Measurements from ENCODE around the gene SNX20.

Gene SNX20

DNA sequence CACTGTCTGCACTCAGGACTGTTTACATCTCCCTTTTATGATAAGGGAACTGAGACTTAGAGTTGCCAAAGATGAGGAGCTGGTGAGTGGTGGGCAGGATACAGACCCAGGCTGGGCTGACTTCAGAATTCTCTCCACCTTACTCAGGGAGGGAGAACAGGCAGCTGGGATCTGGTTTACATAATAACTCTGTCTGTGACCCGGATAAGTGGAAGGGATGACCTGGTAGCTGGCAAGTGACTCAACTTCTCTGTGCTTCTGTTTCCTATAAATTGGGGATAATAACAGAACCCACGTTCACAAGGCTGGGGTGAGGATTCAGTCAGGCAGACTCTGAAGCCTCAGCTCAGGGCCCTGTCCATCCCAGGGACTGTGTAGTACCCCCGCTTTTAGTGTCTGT lies 2.6 kb downstream of the SNX20 start:
- no peak for DNase-seq

DNA sequence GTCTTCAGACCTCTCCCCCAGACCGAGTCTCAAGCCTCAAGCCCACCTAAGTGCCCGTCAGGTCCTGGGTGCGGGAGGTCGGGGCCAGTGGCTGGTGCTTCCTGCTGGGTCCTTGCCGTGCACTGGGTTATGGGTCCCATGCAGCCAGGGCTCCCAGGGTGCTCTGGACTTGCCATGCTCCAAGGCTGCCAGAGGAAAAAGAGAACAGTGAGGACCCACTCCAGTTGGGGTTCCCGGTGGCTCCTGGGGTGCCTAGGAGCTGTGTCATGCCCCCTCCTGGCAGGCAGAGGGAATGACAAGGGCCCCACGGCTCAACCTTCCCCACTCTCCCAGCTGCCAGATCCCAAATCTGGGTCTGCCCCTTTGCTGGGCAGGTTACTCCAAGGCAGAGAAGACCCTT lies 3.8 kb downstream of the SNX20 start:
- no peak for DNase-seq

DNA sequence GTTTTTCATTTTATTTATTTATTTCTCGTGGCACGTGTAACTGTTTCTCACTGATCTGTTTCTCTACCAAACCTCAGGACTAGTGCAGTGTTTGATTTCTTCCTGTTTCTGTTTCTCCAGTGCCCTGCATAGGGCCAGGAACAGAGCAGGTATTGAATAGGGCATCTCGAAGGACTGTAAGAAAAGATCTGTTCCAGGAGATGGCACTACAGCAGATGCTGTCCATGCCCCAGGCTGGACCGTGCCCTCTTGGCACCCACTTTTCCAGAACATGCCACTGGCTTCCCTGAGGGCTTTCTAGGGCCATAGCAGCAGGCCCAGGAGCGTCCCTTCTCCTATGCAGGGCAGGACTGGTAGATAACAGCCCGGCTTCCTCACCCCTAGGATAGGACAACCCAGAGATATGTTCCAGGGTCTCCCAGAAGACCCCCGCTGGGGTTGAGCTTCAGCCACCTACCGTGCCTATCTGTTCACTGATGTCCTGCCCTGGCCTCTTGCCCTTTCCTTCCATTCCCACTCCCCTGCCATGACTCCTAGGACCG lies 4.4 kb downstream of the SNX20 start:
- DNase-seq = no peak

DNA sequence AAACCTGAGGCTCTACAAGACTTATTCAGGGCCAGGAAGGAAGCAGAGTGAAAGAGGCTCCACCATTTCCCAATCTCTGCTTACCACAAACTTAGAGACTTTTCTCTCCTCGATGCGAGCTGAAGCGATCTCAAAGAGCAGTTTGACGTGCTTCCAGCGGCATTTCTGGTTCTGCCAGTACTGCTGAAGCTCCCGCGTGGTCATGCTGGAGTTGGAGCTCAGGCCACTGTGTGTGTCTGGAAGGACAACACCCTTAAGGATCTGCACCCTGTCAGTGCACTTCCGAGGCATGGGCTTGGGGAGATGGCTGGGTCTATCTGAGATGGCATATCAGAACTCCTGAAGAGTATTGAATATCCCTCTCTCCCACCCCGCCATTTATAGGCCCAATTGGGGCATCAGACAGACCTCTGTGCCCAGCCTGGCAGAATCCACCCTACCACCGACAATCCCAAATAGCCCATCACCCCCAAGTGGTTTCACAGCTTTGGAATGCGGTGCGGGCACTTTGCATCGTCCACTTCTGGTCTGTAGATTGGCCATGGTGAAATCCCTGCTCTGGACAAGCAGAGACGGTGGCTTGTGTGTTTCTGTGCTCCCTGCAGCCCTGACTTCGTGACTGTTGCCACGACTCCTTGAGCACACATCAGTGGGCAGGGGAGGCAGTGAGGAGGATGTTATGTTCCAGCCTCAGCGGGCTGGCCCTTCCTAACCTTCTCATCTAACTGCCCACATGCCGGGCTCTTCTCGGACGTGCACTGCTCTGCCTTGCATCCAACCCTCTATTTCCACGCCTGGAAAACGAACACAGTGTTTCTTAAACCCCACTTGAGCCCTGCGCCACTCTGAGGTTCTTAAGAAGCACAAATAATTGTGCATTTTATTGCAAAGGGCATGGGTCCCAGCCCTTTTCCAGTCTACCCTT lies 5.2 kb downstream of the SNX20 start:
- DNase-seq = no peak

DNA sequence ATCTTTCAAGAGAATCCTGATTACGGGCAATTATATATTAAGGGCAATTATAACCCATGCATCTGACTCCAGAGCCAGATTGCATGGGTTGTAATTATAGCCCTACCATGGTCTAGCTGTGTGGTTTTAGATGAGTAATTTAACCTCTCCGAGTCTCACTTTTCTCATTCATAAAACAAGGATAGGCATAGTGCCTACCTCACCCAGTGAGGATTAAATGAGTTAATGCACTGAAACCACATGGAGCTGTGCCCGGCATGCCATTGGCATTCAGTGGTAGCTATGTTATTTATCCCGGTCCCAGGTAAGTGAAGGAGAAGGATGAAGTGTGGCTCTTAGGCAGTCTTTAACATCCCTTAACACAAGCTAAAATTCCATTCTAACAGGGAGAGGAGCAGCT lies 6.3 kb downstream of the SNX20 start:
- no peak for DNase-seq

DNA sequence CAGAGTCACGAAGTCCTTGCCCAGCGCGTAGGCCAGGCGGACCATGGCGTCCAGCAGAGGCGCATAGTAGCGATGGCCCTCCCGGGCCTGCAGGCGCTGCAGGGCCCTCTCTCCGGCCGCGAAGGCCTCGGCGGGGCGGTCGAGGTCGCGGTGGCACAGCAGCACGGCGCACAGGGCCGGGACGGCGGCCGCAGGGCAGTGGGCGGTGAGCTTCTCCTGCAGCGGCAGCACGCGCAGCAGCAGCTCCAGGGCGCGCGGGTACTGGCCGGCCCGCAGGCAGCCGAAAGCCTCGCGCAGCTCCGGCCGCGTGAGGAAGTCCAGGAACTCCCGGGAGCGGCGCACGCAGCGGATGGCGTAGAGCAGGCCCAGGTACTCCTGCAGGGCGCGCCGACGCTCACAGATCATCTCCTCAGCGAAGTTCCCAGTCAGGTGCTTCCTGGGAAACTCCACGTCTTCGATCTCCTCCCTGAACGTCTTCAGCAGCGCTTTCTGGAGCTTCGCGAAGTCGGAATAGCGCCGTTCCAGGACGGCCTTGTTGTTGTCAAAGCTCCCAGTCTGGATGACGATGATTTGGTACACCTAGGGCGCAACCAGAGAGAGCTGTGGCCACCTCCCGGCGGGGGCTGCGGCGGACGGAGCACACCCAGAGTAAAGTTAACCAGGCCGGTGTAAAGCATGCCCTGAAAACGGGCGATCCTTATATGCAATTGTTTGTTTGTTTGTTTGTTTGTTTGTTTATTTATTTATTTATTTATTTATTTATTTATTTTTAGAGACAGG lies 7.4 kb downstream of the SNX20 start:
- no peak for DNase-seq

DNA sequence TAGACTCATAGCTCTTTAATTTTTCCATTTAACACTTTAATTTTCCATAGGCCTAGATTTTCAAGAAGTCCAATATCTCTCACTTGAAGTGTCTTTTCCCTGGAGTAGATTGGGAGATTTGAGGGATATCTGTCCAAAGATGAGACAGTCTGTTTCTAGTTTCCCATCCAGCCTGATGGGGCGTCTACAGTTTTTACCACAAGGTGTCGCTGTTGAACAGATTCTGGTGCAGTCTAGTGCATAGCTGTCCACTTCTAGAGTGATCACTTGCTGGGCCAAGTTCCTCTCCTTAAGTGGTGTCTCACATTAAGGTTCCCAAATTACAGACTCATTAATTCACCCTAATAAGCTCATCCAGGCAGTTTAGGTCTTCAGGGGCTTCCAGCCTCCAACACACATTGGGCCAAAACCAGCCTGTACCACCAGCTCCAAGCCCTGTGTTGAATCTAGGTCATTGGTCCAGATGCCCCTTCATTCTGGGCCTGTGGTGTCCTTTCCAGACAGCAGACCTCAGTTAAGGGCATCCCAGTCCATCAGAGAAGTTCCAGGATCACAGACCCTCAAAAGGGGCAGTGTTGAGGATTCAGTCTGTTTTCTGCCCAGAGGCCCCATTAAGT lies 9.4 kb downstream of the SNX20 start:
- peak; percentile 68 to 72 for DNase-seq

DNA sequence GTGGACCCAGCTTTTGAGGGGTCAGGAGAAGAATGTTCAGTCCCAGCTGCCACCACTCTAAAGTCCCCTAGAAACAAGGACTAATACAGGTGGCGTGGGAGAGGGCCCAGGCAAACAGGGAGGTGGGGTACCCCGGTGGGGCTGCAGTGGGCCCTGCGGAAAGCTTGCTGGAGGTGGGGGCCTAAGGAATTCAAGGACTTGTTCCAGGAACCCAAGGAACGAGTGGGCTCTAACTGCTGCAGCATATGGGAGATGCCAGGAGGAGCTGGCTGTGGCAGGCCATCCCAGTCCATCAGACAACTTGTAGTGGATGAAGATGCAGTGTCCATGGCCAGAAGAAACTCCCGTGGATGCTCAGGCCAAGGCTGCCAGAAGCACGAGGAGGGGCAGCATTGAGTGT lies 10.6 kb downstream of the SNX20 start:
- DNase-seq = no peak

DNA sequence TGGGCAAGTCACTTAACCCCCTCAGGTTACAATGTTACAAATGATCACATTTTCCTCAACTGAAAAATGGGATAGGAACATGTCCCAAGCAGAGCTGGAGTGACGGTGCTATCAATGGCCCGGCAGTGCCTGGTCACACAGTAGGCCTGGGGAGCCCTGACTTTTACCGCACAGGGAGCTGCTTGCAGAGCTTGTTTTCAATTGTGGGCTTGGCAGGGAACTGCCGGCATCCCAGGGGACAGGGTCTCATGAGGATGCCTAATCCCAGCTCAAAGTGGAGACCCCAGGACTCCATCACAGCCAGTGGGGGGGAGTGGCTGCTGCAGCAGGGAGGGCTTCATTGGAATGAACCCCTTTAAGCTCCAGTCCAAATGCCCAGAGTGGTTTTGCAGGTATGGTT lies 11.4 kb downstream of the SNX20 start:
- no peak for DNase-seq

DNA sequence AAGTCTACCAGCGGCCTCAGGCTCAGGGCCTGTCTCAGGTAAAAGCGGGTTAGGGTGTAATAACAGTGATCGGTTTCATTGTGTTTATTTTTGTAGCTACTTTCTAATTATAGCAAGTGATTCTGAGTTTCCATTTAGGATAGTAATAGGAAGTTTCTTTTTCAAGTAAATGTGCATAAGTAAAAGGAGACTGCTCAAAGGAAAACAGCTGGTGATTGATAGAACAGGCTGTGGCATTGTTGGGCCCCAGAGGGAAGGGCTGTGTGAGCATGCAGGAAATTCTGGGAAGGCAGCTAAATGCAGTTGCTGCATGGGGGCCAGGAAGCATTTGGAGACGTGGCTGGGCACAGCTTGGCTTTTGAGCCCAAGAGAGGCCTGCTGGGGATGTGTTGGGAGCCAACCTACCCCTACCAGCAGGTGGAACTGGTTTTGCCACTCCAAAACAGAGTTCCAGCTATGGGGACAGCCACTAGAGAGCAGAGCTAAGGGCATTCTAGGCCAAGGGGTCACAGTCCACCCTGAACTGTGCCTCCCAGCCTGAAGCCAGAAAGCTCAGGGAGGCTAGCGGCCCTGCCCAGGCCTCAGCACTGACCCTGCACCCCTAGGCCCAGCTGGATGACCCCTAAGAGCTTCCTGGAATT lies 12.6 kb downstream of the SNX20 start:
- no peak for DNase-seq

DNA sequence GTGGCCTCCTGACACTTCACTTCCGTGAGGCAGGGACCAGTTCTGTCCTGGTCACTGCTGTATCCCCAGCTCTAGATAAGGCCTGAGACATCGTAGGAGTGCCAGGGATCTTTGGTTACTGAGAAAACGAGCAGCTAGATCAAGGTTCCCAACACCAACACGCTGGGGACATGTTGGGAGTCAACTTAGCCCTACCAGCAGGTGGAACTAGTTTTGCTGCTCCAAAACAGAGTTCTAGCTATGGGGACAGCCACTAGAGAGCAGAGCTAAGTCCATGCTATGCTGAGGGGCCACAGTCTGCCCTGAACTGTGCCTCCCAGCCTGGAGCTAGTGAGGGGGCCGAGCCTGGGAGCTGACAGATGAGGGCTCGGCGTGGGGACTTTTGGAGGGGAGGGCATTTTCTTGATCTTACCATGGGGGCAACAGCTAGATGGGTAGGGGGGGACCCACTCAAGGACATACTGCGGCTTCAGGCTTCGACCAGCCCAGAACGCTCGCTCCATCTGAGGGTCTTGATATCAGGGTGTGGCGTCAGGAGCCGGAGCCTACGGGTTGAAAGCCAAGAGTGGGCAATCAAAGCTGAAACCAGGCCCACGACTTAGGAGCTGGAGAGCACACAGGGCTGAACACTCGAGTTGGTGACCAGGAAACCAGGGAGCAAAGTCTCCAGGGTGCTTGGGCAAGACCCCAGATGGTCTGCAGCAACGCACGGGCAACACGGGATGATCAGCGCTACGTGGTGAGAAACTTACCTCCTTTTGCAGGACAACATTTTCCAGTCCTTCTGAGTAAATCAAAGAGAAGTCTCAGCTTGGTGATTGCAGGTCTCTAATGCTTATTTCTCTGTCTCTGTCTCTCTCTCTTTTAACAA lies 13.4 kb downstream of the SNX20 start:
- no peak for DNase-seq

DNA sequence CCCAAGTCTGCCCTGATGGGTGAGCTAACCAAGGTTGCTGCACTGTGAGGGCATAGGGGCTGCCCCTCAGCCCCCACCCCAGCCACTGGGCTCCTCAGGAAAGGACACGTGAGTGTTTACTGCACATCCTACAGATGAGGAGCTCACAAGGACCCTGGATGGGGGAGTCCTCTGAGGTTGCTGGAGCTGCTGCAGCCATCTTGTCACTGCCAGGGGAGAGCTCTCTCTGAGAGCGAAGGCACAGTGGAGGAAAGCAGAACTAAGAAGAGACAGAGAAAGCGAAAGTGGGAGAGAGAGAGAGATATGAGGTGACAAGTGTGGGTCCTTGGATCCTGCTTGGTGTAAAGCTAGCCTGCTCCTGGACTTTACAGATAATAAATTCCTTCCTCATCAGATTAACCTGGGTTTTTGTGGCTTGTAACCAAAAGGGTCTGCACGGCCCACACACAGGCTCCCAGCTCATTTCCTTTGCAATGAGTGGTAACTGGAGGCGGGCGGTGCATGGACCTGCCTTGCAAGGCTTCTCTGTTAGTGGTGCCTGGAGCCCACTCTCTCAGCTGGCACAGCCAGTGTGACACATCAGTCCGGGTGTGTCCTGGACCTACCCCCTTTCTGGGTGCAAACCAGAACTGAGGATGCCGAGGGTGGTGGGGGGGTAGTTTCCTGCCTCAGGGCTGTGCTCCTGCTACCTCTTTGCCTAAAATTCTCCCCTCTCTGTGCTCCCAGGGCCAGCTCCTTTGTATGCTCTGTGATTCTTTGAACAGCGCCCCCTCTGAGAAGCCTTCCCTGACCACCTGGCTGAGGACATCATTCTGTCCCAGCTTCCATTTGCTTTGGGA lies 14.2 kb downstream of the SNX20 start:
- DNase-seq = peak in 1 of 2 donors; percentile 34

DNA sequence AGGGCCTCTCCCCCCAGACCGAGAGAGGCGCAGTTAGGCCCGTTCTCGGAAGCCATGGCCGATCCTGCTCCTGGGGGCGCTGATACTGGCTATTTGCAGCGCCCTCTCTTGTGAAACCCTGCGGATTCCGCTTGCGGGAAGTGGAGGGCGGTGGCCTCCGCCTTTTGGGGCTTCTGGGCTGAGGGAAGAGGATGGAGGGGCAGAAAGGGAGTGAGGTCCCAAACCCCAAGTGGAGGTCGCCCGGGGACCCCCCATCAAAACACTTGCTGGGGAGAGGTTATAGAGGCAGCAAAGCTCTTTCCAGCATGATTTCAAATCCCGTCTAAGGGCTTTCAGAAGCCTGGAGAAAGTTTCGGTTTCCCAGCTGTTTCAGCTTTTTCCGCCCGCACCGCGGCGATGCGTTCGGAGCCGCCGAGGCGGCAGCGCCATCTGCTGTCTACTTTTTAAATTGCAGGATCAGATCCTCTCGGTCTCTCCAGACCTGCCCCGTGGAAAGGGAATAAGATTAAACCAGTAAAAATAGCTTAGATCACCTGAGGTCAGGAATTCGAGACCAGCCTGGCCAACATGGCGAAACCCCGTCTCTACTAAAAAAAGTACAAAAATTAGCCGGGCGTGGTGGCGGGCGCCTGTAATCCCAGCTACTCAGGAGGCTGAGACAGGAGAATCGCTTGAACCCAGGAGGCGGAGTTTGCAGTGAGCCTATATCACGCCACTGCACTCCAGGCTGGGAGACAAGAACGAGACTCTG lies 15.8 kb downstream of the SNX20 start:
- peak; percentile 92 to 93 for DNase-seq

DNA sequence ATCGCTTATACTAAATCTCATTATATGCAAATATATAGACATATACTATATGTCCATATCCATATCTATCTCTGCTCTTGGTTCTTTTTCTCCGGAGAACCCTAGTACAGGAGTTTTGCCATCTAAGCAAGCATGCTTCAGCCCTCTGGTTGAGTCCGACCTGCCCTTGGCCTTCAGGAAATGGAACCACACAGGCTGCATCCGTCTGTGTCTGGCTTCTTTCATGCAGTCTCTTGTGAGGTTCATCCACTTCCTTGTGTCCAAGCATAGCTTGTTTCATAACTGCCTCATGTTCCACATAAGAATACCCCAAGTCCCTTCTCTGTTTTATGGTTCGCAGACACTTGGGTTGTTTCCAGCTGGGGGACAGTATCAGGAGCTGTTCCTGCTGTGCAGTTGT lies 16.8 kb downstream of the SNX20 start:
- DNase-seq = no peak

DNA sequence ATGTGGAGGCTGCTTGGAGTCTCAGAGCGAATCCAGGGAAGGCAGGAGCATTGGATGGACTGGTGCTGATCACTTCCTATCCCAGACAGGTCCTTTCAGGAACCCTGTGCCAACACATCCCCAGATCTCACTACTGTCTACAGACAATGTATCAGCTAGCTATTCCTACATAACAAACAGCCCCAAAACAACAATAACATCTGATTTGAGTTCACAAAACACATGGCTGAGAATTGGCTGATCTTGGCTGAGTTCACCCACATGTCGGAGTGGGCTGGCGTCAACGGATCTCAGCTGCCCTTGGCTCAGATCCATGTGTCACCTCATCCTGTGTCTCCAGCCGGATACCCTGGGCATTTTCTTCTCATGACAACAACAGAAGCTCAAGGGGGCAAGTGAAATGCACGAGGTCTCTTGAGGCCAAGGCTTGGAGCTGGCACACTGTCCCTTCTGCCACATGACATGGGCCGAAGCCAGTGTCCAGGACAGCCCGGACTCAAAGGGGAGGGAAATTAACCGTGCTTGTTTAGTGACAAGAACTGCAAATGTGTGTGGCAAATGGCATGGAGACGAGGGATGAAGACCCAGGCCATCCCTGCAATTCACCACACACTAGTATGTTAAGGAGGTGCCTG lies 18.7 kb downstream of the SNX20 start:
- no peak for DNase-seq

DNA sequence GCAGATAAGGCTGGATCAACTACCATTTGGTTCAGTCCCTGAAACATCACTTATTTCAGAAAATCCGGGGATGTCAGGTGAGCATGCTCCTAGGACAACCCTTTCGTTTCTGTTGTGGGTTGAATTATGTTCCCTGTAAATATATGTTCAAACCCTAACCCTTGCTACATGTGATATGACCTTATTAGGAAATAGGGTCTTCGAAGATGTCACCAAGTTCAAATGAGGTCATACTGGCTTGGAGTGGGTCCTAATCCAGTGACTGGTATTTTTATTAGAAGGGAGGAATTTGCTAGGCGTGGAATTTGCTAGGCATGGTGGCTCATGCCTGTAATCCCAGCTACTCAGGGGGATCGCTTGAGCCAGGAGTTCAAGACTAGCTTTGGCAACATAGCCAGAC lies 21.3 kb downstream of the SNX20 start:
- DNase-seq = no peak

DNA sequence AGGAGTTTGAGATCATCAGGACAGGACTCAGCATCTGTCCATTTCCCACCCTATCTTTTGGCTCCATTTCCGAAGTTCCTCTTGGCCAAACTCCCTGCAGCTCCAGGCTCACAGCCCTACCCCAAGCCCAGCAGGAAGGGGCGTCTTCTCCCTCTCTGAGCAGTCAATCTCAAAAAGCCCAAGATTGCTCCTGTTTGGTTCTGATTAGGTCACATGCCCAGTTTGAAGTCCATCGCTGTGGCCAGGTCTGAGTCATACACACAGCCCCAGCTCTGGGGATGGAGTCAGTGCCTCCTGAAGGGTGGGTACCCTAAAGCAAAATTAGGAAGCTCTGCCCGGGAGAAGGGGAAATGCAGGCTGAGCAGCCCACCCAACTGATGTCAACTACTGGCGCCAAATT lies 23.9 kb downstream of the SNX20 start:
- no peak for DNase-seq

DNA sequence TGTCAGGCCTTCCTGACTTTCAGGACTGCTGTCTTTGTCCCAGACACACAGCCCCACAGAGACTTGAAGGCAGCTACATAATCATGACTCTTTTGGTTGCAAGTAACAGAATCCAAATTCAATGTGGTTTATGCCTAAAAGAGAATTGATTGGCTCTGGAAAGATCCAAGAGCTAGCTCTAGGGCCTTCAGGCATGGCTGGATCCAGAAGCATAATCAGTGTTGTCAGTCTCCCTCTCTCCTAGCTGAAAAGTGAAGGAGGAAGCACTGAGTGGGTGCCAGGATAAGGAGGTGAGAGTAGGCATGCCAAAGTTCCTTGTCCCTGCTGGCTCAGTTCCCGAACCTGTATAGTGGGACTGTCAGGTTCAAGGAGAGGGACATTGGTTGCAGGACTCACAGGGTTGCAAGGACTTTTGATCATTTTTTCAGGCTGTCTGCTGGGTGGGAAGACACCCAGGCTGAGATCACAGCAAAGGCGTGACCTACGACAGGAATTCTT lies 25.5 kb downstream of the SNX20 start:
- no peak for DNase-seq
